B cell (primary cell): ENCODE results near the gene UPF3A. TPM values are rescaled to one million over a fixed set of nuclear protein-coding genes. Genes with fewer than 3 reads are reported as not detected.

Experiments
- ATAC-seq: fragments of 200-7000 bp; cut with Tn5 transposase; one replicate; pipeline ENCODE4 v1.10.0; 2021; ENCODE audit warnings: low read depth, mild to moderate bottlenecking, moderate number of reproducible peaks, moderate library complexity
- CTCF ChIA-PET: fragments of 350-600 bp; sonication (Branson Sonifier 250); formaldehyde crosslinking; loops from one replicate; lab custom pipeline; 2021; ENCODE audit warnings: antibody characterized with exemption, inconsistent platforms; lab: Charles Lee
- POLR2A ChIA-PET: fragments of 350-600 bp; sonication (Branson Sonifier 250); formaldehyde crosslinking; loops from one replicate; lab custom pipeline; 2021; ENCODE audit warnings: antibody characterized with exemption; lab: Charles Lee
- DNase-seq: peaks from one replicate; pipeline ENCODE4 v3.0.0; 2013
- H2AFZ ChIP-seq: 2 replicates; pipeline ENCODE4 v1.6.1; 2012; ENCODE audit warnings: mild to moderate bottlenecking, low read depth, low read length; ENCODE audit not compliant: insufficient read depth, poor library complexity, severe bottlenecking
- H3K27ac ChIP-seq, 2 donors: 1 replicate in 1 of 2; 2 replicates in 1 of 2; pipeline ENCODE4 v1.5.1; 2012 to 2013; ENCODE audit warnings: low read length in 2 of 2, mild to moderate bottlenecking in 2 of 2, moderate library complexity in 1 of 2
- H3K27me3 ChIP-seq, 4 experiments: fragments of 200-600 bp in 1 of 4; sonication (generic) in 1 of 4; replicated peaks in 1 of 4; 1 replicate in 2 of 4; 2 replicates in 2 of 4; pipeline versions ENCODE4 v1.6.1 to v1.7.0; 2013 to 2016; ENCODE audit warnings: low read length in 3 of 4, mild to moderate bottlenecking in 2 of 4, mixed read lengths in 1 of 4, moderate library complexity in 1 of 4; ENCODE audit not compliant: insufficient read depth in 4 of 4, control insufficient read depth in 3 of 4; ENCODE audit errors: control extremely low read depth in 1 of 4
- H3K36me3 ChIP-seq, 2 experiments: replicated peaks in 1 of 2; 1 replicate in 1 of 2; 2 replicates in 1 of 2; pipeline versions ENCODE4 v1.6.1 to v1.7.1; 2013; ENCODE audit warnings: low read length in 1 of 2; ENCODE audit not compliant: insufficient read depth in 2 of 2, control insufficient read depth in 1 of 2; ENCODE audit errors: control extremely low read depth in 1 of 2, extremely low read depth in 1 of 2
- H3K4me1 ChIP-seq, 2 donors: fragments of 200-600 bp in 1 of 2; sonication (generic) in 1 of 2; 1 replicate in 1 of 2; 2 replicates in 1 of 2; pipeline versions ENCODE4 v1.5.1 to v1.6.1; 2013 to 2017; ENCODE audit warnings: low read length in 2 of 2; ENCODE audit not compliant: control insufficient read depth in 2 of 2, insufficient read depth in 2 of 2
- H3K4me2 ChIP-seq: replicated peaks from 2 replicates; pipeline ENCODE3; 2012; ENCODE audit warnings: mild to moderate bottlenecking, low read depth, low read length; ENCODE audit not compliant: poor library complexity, severe bottlenecking
- H3K4me3 ChIP-seq, 5 experiments: fragments of 200-600 bp in 1 of 5; sonication (generic) in 1 of 5; 1 replicate in 3 of 5; 2 replicates in 2 of 5; pipeline versions ENCODE4 v1.5.1 to v1.7.0; 2011 to 2016; ENCODE audit warnings: low read length in 4 of 5, mild to moderate bottlenecking in 4 of 5, low read depth in 2 of 5, control low read depth in 1 of 5, moderate library complexity in 1 of 5; ENCODE audit not compliant: insufficient read depth in 1 of 5; ENCODE audit errors: control extremely low read depth in 1 of 5, extremely low read depth in 1 of 5
- H3K79me2 ChIP-seq: fragments of 200-600 bp; sonication (generic); one replicate; pipeline ENCODE4 v1.6.0; 2016; ENCODE audit warnings: low read length; ENCODE audit not compliant: control insufficient read depth, insufficient read depth
- H3K9ac ChIP-seq: fragments of 200-600 bp; sonication (generic); 2 replicates; pipeline ENCODE4 v1.6.1; 2017; ENCODE audit warnings: mild to moderate bottlenecking, low read length, moderate library complexity
- H3K9me3 ChIP-seq, 3 donors: one replicate each; pipeline versions ENCODE4 v1.6.1 to v1.7.1; 2013; ENCODE audit warnings: low read length in 2 of 3; ENCODE audit not compliant: control insufficient read depth in 2 of 3, insufficient read depth in 1 of 3; ENCODE audit errors: control extremely low read depth in 1 of 3
- H4K20me1 ChIP-seq: 2 replicates; pipeline ENCODE4 v1.6.0; 2012; ENCODE audit warnings: mild to moderate bottlenecking, low read length; ENCODE audit not compliant: insufficient read depth, control insufficient read depth, poor library complexity, severe bottlenecking
- H3K27ac Mint-ChIP-seq: one replicate; pipeline ENCODE4 v1.8.0; 2021; ENCODE audit warnings: mixed read lengths
- H3K27me3 Mint-ChIP-seq: one replicate; pipeline ENCODE4 v1.8.0; 2021; ENCODE audit warnings: mixed read lengths
- H3K4me1 Mint-ChIP-seq: one replicate; pipeline ENCODE4 v1.8.0; 2021; ENCODE audit warnings: mixed read lengths
- H3K4me3 Mint-ChIP-seq: one replicate; pipeline ENCODE4 v1.8.0; 2021; ENCODE audit warnings: mixed read lengths
- H3K9me3 Mint-ChIP-seq: one replicate; pipeline ENCODE4 v1.8.0; 2022; ENCODE audit warnings: mixed read lengths; ENCODE audit not compliant: insufficient read depth
- CTCF ChIP-seq: fragments of 200-600 bp; IDR thresholded peaks from one replicate; pipeline ENCODE4 v1.8.0; 2022; ENCODE audit warnings: antibody characterized with exemption, mild to moderate bottlenecking
- EZH2 ChIP-seq: IDR thresholded peaks from 2 replicates; pipeline ENCODE4 v1.6.1; 2012; ENCODE audit warnings: borderline replicate concordance, low read depth, mild to moderate bottlenecking, moderate library complexity, low read length; ENCODE audit not compliant: insufficient read depth, poor library complexity, severe bottlenecking
- WGBS: methylation state at CpG from one replicate; pipeline ENCODE4 v1.1.5; 2013; ENCODE audit warnings: missing lambda C conversion rate; ENCODE audit not compliant: insufficient coverage; 5-methylcytosine and 5-hydroxymethylcytosine counted together
- intact Hi-C: fragments of 100-400 bp; cut with micrococcal nuclease; formaldehyde crosslinking; loops from one replicate; pipeline ENCODE4 v1.10.0; 2022
- polyA plus RNA-seq: library from polyadenylated mRNA; depleted of rRNA; stranded (reverse); fragments of >200 nt; gene quantifications from 2 replicates; pipeline ENCODE4 v1.2.3, GENCODE V29; 2012
- total RNA-seq, 2 donors: library from RNA; stranded (reverse); fragments of 120-200 nt in 1 of 2; gene quantifications; 1 replicate in 1 of 2; 2 replicates in 1 of 2; pipeline versions ENCODE4 v1.2.3 to v1.2.4, GENCODE V29; 2013 to 2022

Gene UPF3A
- total and polyA plus RNA-seq, 2 donors (not counting 1 experiment from before 2014, with no cell fraction given): 72.9 to 109 TPM

GRCh38 chr13:114284680-114285079 lies 3.3 kb downstream of the UPF3A start:
- no peak overlapping the region for H3K4me3 ChIP-seq
- peaks cover 71% of the 10 kb centered on the region for H3K79me2 ChIP-seq
- Mint-ChIP-seq H3K27me3 (no peaks in the 10 kb centered on the region), H3K4me3 (no peak overlapping the region), H3K9me3 (no peaks in the 10 kb centered on the region), H3K4me1 (peaks cover 30% of the 10 kb centered on the region), H3K27ac (no peak overlapping the region)
- WGBS: 98% methylated on average over 7 of the region's 8 CpGs
- intact Hi-C loops: no loop called here
- H3K27me3 ChIP-seq: no peaks in the 10 kb centered on the region
- no peak for ATAC-seq
- CTCF ChIA-PET: interaction anchor here (0.6 kb wide), 1 partner anchor 1695 kb away, joined by 4 read pairs; no protein-coding TSS in a partner anchor
- H3K4me1 ChIP-seq: peaks cover 22 to 26% of the 10 kb centered on the region in 2 donors
- H4K20me1 ChIP-seq: peaks cover 34% of the 10 kb centered on the region
- POLR2A ChIA-PET: no interaction called here
- H3K27ac ChIP-seq: no peak overlapping the region
- TF ChIP-seq CTCF (no peak), EZH2 (no peak)
- H2AFZ ChIP-seq: no peak overlapping the region
- H3K36me3 ChIP-seq: peaks cover 0 to 35% of the 10 kb centered on the region in 2 experiments
- H3K9ac ChIP-seq: no peak overlapping the region
- DNase-seq: no peak
- no peaks in the 10 kb centered on the region for H3K9me3 ChIP-seq
- H3K4me2 ChIP-seq: no peak overlapping the region

GRCh38 chr13:114285166-114285808 lies 3.9 kb downstream of the UPF3A start:
- peaks cover 0 to 41% of the 10 kb centered on the region in 2 experiments for H3K36me3 ChIP-seq
- no peak overlapping the region for H3K4me3 ChIP-seq
- H3K27me3 ChIP-seq: no peaks in the 10 kb centered on the region
- H3K27ac ChIP-seq: no peak overlapping the region
- 100% methylated on average over 1 of the region's 4 CpGs for WGBS
- H3K4me3 Mint-ChIP-seq: no peak overlapping the region
- peaks cover 77% of the 10 kb centered on the region for H3K79me2 ChIP-seq
- peaks cover 17 to 20% of the 10 kb centered on the region in 2 donors for H3K4me1 ChIP-seq
- H3K4me2 ChIP-seq: no peak overlapping the region
- no peaks in the 10 kb centered on the region for H3K9me3 ChIP-seq
- H3K27ac Mint-ChIP-seq: no peak overlapping the region
- H2AFZ ChIP-seq: no peak overlapping the region
- H3K9ac ChIP-seq: no peak overlapping the region
- TF ChIP-seq CTCF: no peak
- no peak for TF ChIP-seq EZH2
- peaks cover 25% of the 10 kb centered on the region for H3K4me1 Mint-ChIP-seq
- H3K9me3 Mint-ChIP-seq: no peaks in the 10 kb centered on the region
- ATAC-seq (no peak), DNase-seq (no peak)
- intact Hi-C loops: no loop called here
- POLR2A ChIA-PET: no interaction called here
- no peaks in the 10 kb centered on the region for H3K27me3 Mint-ChIP-seq
- CTCF ChIA-PET: no interaction called here
- peaks cover 40% of the 10 kb centered on the region for H4K20me1 ChIP-seq
